GM19023 (cell line): Measurements from ENCODE around the gene ZNF438.
"Not testable (repeated sequence)": the region's sequence is repeated elsewhere in the genome, so short reads cannot be mapped to it uniquely, and the experiment has no call there.

Experiments used
- ATAC-seq: cut with Tn5 transposase; IDR thresholded peaks from one replicate; pipeline ENCODE4 v1.9.1; 2021; ENCODE audit warnings: mild to moderate bottlenecking, moderate library complexity; ENCODE audit not compliant: unreplicated experiment

The ZNF438 gene

GRCh38 chr10:30963992-30964930 lies 67.4 kb downstream of the ZNF438 start:
- no peak for ATAC-seq

- ATAC-seq, result no peak
Measured at GRCh38 chr10:30962522-30962921, 69.1 kb downstream of the ZNF438 start.

- no peak for ATAC-seq
Measured at GRCh38 chr10:30959836-30960210, 71.8 kb downstream of the ZNF438 start.

GRCh38 chr10:30949218-30949617 lies 82.4 kb downstream of the ZNF438 start:
- not testable (repeated sequence) for ATAC-seq

GRCh38 chr10:30944005-30944404 lies 87.7 kb downstream of the ZNF438 start:
- no peak for ATAC-seq

GRCh38 chr10:30943451-30943850 lies 88.2 kb downstream of the ZNF438 start:
- ATAC-seq, result no peak

- ATAC-seq, result no peak
Measured at GRCh38 chr10:30940256-30940655, 91.4 kb downstream of the ZNF438 start.

GRCh38 chr10:30939643-30940251 lies 91.9 kb downstream of the ZNF438 start:
- ATAC-seq, result no peak

GRCh38 chr10:30935078-30935477 lies 96.6 kb downstream of the ZNF438 start:
- no peak for ATAC-seq

- no peak for ATAC-seq
Measured at GRCh38 chr10:30931094-30931493, 100.6 kb downstream of the ZNF438 start.

GRCh38 chr10:30929901-30930520 lies 101.7 kb downstream of the ZNF438 start:
- ATAC-seq, result no peak

GRCh38 chr10:30929311-30929729 lies 102.3 kb downstream of the ZNF438 start:
- not testable (repeated sequence) for ATAC-seq

- ATAC-seq, result no peak
Measured at GRCh38 chr10:30928742-30929141, 102.9 kb downstream of the ZNF438 start.

- no peak for ATAC-seq
Measured at GRCh38 chr10:30918651-30919050, 113.0 kb downstream of the ZNF438 start.

GRCh38 chr10:30917789-30918188 lies 113.9 kb downstream of the ZNF438 start:
- ATAC-seq, result no peak

- ATAC-seq, result no peak
Measured at GRCh38 chr10:30917067-30917466, 114.6 kb downstream of the ZNF438 start.

- no peak for ATAC-seq
Measured at GRCh38 chr10:30915146-30915545, 116.5 kb downstream of the ZNF438 start.

- ATAC-seq, result no peak
Measured at GRCh38 chr10:30911303-30911863, 120.3 kb downstream of the ZNF438 start.

- no peak for ATAC-seq
Measured at GRCh38 chr10:30903397-30904138, 128.1 kb downstream of the ZNF438 start.

GRCh38 chr10:30902621-30903396 lies 128.9 kb downstream of the ZNF438 start:
- ATAC-seq, result no peak
